ENCODE measurements around the gene FTCD. TPM values are rescaled to one million over a fixed set of nuclear protein-coding genes. Genes with fewer than 3 reads are reported as not detected.
"Not testable (repeated sequence)": the region's sequence is repeated elsewhere in the genome, so short reads cannot be mapped to it uniquely, and the experiment has no call there.

The FTCD gene
- total RNA-seq, 1 donor from 2014 or later, result 0.69 TPM

- no peaks in the 10 kb centered on the region for H3K9me3 Mint-ChIP-seq
- peaks cover 5% of the 10 kb centered on the region for H3K4me1 Mint-ChIP-seq
- peaks cover 9% of the 10 kb centered on the region for H3K36me3 Mint-ChIP-seq (ENCODE audit: low read depth)
- ATAC-seq (ENCODE audit: low read depth) (no peak), DNase-seq (no peak)
- peak overlapping the region; percentile 89 for H3K4me3 Mint-ChIP-seq
- intact Hi-C loops (cut with micrococcal nuclease), result loop anchor here (1.0 to 5.0 kb wide), 4 partner anchors 43 to 273 kb away; partner anchors contain the start of genes DIP2A, PCNT and YBEY
- no peaks in the 10 kb centered on the region for H3K27me3 Mint-ChIP-seq
- CTCF ChIA-PET, result no interaction called here
- POLR2A ChIA-PET, result interaction anchor here (0.8 kb wide), 1 partner anchor 450 kb away, joined by 3 read pairs; the partner anchor contains the start of gene PRMT2
- no peak for TF ChIP-seq CTCF (IDR thresholded peaks at IDR 0.05)
- H3K27ac Mint-ChIP-seq, result no peak overlapping the region
Measured at GRCh38 chr21:46185716-46186115, 30.3 kb upstream of the FTCD start.

- TF ChIP-seq CTCF (IDR thresholded peaks at IDR 0.05), result no peak
Measured at GRCh38 chr21:46184625-46185555, 29.5 kb upstream of the FTCD start.

DNA sequence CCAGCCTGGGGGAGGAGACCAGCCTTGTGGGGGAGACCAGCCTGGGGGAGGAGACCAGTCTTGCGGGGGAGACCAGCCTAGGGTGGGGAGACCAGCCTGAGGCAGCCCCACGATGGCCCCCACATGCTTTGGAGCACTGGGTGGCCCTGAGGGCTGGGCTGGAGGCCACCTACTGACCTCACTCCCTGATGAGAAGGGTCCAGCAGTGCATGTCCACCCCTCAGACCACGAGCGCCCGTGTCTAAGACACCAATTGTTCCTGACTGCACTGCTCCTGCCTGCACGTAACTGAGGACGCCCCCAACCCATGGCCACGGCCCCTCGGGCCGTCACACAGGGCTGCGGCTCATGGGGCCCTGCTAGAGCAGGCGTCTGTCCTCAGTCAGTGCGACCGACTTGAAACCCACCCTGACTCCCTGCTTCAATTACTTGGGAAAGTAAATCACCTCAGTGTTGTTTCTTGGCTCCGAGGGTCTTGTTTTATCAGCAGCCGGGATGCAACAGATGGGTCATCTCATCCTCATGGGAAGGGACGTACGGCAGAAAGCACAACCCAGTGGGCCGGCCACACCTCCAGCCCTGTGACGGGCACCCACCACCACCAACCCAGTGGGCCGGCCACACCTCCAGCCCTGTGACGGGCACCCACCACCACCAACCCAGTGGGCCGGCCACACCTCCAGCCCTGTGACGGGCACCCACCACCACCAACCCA, 28.7 kb upstream of the FTCD start, which contains the start of gene SPATC1L:
SPATC1L (minus strand) TSS at position 550 of the 715 bp plus-strand sequence. CDS start 1,643 bp downstream, outside the sequence.
- Mint-ChIP-seq H3K36me3 (ENCODE audit: low read depth) (peaks cover 7% of the 10 kb centered on the region), H3K4me3 (peak within 1 kb of the TSS; percentile 89), H3K9me3 (no peaks in the 10 kb centered on the region), H3K4me1 (peaks cover 5% of the 10 kb centered on the region), H3K27ac (peak within 1 kb of the TSS; percentile 85), H3K27me3 (no peaks in the 10 kb centered on the region)
- intact Hi-C loops (cut with micrococcal nuclease), result loop anchor here (1.0 to 2.0 kb wide), 3 partner anchors 45 to 141 kb away; partner anchors contain the start of genes PCNT and YBEY
- no peak for TF ChIP-seq CTCF (IDR thresholded peaks at IDR 0.05)
- CTCF ChIA-PET, result no interaction called here
- DNase-seq (peak; percentile 48), ATAC-seq (ENCODE audit: low read depth) (peak; percentile 72)
- POLR2A ChIA-PET, result no interaction called here

More at GRCh38 chr21:46184625-46185555, 29.5 kb upstream of the FTCD start:
- ChIA-PET POLR2A (no interaction called here), CTCF (no interaction called here)
- Mint-ChIP-seq H3K4me1 (peaks cover 5% of the 10 kb centered on the region), H3K36me3 (ENCODE audit: low read depth) (peaks cover 7% of the 10 kb centered on the region), H3K27me3 (no peaks in the 10 kb centered on the region), H3K27ac (peak overlapping the region; percentile 85), H3K9me3 (no peaks in the 10 kb centered on the region), H3K4me3 (peak overlapping the region; percentile 89)
- peak; percentile 69 for DNase-seq
- intact Hi-C loops (cut with micrococcal nuclease), result loop anchor here (1.0 to 5.0 kb wide), 5 partner anchors 43 to 273 kb away; partner anchors contain the start of genes DIP2A, PCNT and YBEY
- ATAC-seq (ENCODE audit: low read depth), result peak; percentile 82

GRCh38 chr21:46183337-46183909, 28.0 kb upstream of the FTCD start:
- H3K4me1 Mint-ChIP-seq; ATAC-seq (ENCODE audit: low read depth); intact Hi-C loops (cut with micrococcal nuclease); H3K27me3 Mint-ChIP-seq; H3K36me3 Mint-ChIP-seq (ENCODE audit: low read depth); POLR2A ChIA-PET; CTCF ChIA-PET; H3K27ac Mint-ChIP-seq; H3K9me3 Mint-ChIP-seq; DNase-seq: not testable (repeated sequence)
- H3K4me3 Mint-ChIP-seq, result peak overlapping the region; percentile 62

GRCh38 chr21:46182548-46183336, 27.4 kb upstream of the FTCD start:
- Mint-ChIP-seq H3K9me3 (no peaks in the 10 kb centered on the region), H3K27ac (no peak overlapping the region), H3K4me3 (peak overlapping the region; percentile 62), H3K36me3 (ENCODE audit: low read depth) (peaks cover 2% of the 10 kb centered on the region), H3K4me1 (peaks cover 5% of the 10 kb centered on the region), H3K27me3 (no peaks in the 10 kb centered on the region)
- ATAC-seq (ENCODE audit: low read depth) (no peak), DNase-seq (no peak)
- no peak for TF ChIP-seq CTCF (IDR thresholded peaks at IDR 0.05)
- intact Hi-C loops (cut with micrococcal nuclease), result no loop called here
- CTCF ChIA-PET, result no interaction called here
- POLR2A ChIA-PET, result interaction anchor here (0.6 kb wide), 1 partner anchor 42 kb away, joined by 6 read pairs; no protein-coding TSS in a partner anchor

Data from activated B cell treated with CpG ODN at 0.5 μM for 24 hours (primary cell).